GM23248 (cell line): ENCODE results near the gene RHBDL3. TPM values are rescaled to one million over a fixed set of nuclear protein-coding genes. Genes with fewer than 3 reads are reported as not detected.

Experiments used
- DNase-seq: peaks from one replicate; pipeline ENCODE4 v3.0.0-alpha.2; 2015
- H2AFZ ChIP-seq: fragments of 200-600 bp; sonication (generic); 2 replicates; pipeline ENCODE4 v1.6.1; 2016; ENCODE audit warnings: antibody characterized with exemption
- H3F3A ChIP-seq: fragments of 200-600 bp; sonication (generic); 2 replicates; pipeline ENCODE4 v1.6.1; 2016; ENCODE audit warnings: mild to moderate bottlenecking, antibody characterized with exemption, mixed run types; ENCODE audit not compliant: insufficient read depth
- H3K27ac ChIP-seq: fragments of 200-600 bp; sonication (generic); 2 replicates; pipeline ENCODE4 v1.5.1; 2016; ENCODE audit warnings: mild to moderate bottlenecking
- H3K27me3 ChIP-seq: fragments of 200-600 bp; sonication (generic); replicated peaks from 2 replicates; pipeline ENCODE4 v1.6.1; 2016; ENCODE audit warnings: mild to moderate bottlenecking; ENCODE audit not compliant: insufficient read depth
- H3K36me3 ChIP-seq: fragments of 200-600 bp; sonication (generic); 2 replicates; pipeline ENCODE4 v1.6.1; 2016; ENCODE audit warnings: low read depth, mild to moderate bottlenecking
- H3K4me1 ChIP-seq: fragments of 200-600 bp; sonication (generic); 2 replicates; pipeline ENCODE4 v1.6.1; 2016; ENCODE audit warnings: mild to moderate bottlenecking; ENCODE audit not compliant: insufficient read depth
- H3K4me2 ChIP-seq: fragments of 200-600 bp; sonication (generic); one replicate; pipeline ENCODE4 v1.6.1; 2016; ENCODE audit warnings: mild to moderate bottlenecking; ENCODE audit not compliant: unreplicated experiment
- H3K4me3 ChIP-seq: fragments of 200-600 bp; sonication (generic); 2 replicates; pipeline ENCODE4 v1.5.1; 2016; ENCODE audit warnings: mild to moderate bottlenecking
- H3K79me2 ChIP-seq: fragments of 200-600 bp; sonication (generic); 2 replicates; pipeline ENCODE4 v1.6.1; 2016; ENCODE audit warnings: mild to moderate bottlenecking; ENCODE audit not compliant: insufficient read depth
- H3K9ac ChIP-seq: fragments of 200-600 bp; sonication (generic); 2 replicates; pipeline ENCODE4 v1.6.1; 2016; ENCODE audit warnings: mild to moderate bottlenecking
- H3K9me2 ChIP-seq: fragments of 200-600 bp; sonication (generic); 2 replicates; pipeline ENCODE4 v1.6.1; 2016; ENCODE audit warnings: mixed run types, mild to moderate bottlenecking, moderate library complexity; ENCODE audit not compliant: insufficient read depth
- H3K9me3 ChIP-seq: fragments of 200-600 bp; sonication (generic); one replicate; pipeline ENCODE4 v1.6.1; 2017; ENCODE audit warnings: low read depth
- H4K20me1 ChIP-seq: fragments of 200-600 bp; sonication (generic); 2 replicates; pipeline ENCODE4 v1.6.0; 2016; ENCODE audit not compliant: insufficient read depth
- EZH2 ChIP-seq: fragments of 200-600 bp; sonication (generic); IDR thresholded peaks from 2 replicates; pipeline ENCODE4 v1.6.1; 2018; ENCODE audit warnings: antibody characterized with exemption, mild to moderate bottlenecking; ENCODE audit not compliant: insufficient read depth, poor library complexity, severe bottlenecking
- EZH2phosphoT487 ChIP-seq: fragments of 200-600 bp; sonication (generic); IDR thresholded peaks from 2 replicates; pipeline ENCODE4 v1.6.1; 2018; ENCODE audit warnings: antibody characterized with exemption, moderate library complexity, mild to moderate bottlenecking, low read depth; ENCODE audit not compliant: insufficient read depth
- WGBS, 2 experiments: methylation state at CpG; one replicate each; pipeline ENCODE4 v1.1.6; 2015 to 2017; ENCODE audit warnings: low lambda C conversion rate in 2 of 2, low coverage in 1 of 2; ENCODE audit errors: missing lambda C conversion rate in 2 of 2; 5-methylcytosine and 5-hydroxymethylcytosine counted together
- in situ Hi-C: fragments of 300-500 bp; cut with MboI; formaldehyde crosslinking; loops from 2 replicates; pipeline ENCODE4 v1.15.0; 2020
- polyA plus RNA-seq: library from polyadenylated mRNA; unstranded; fragments of >200 nt; fragmentation: Nextera tagmentation; extraction: Ambion mirVana; gene quantifications from 2 replicates; pipeline ENCODE4 v1.2.1, GENCODE V29; 2016
- total RNA-seq: library from RNA; depleted of rRNA; stranded (reverse); fragments of >200 nt; shearing (Covaris generic); gene quantifications from 2 replicates; pipeline ENCODE4 v1.2.3, GENCODE V29; 2014

The RHBDL3 gene
- total and polyA plus RNA-seq, 2 experiments from 2014 or later: 0.09 to 0.11 TPM

GRCh38 chr17:32341141-32341856, 75.7 kb downstream of the RHBDL3 start:
- H3F3A ChIP-seq: peaks cover 7% of the 10 kb centered on the region; the same call in 1 of the 2 replicates
- peaks cover 11% of the 10 kb centered on the region; the same call in 1 of the 2 replicates for H3K4me1 ChIP-seq
- peak; percentile 49 for DNase-seq
- WGBS, 2 experiments: 12 to 15% methylated on average over 5 to 13 of the region's 13 CpGs
- H3K27me3 ChIP-seq: no peaks in the 10 kb centered on the region
- H2AFZ ChIP-seq: peak overlapping the region; percentile 100
- peak overlapping the region; percentile 91 for H3K4me2 ChIP-seq
- no peaks in the 10 kb centered on the region for H4K20me1 ChIP-seq
- no peaks in the 10 kb centered on the region for H3K9me3 ChIP-seq
- in situ Hi-C loops: no loop called here
- H3K9ac ChIP-seq: peak overlapping the region; percentile 87
- TF ChIP-seq EZH2phosphoT487 (no peak), EZH2 (no peak)
- H3K9me2 ChIP-seq: no peaks in the 10 kb centered on the region
- peaks cover 16% of the 10 kb centered on the region for H3K36me3 ChIP-seq
- no peak overlapping the region for H3K27ac ChIP-seq
- H3K4me3 ChIP-seq: peak overlapping the region; percentile 81
- 0 out of 2 replicates have a peak, but pooled peaks cover 4% of the 10 kb centered on the region for H3K79me2 ChIP-seq

GRCh38 chr17:32341857-32342602, 76.4 kb downstream of the RHBDL3 start, which contains the start of gene C17orf75:
Gene C17orf75 (minus strand): TSS chr17:32342173. CDS start chr17:32342139, 34 bp downstream.
- in situ Hi-C loops: no loop called here
- whole genome bisulfite sequencing, 2 experiments: 8 to 10% methylated on average over 28 to 46 of the region's 47 CpGs
- no peak within 1 kb of the TSS for H3K27ac ChIP-seq

GRCh38 chr17:32342603-32343325, 77.1 kb downstream of the RHBDL3 start:
- in situ Hi-C loops: no loop called here
- Histone ChIP-seq H3K27ac (no peak overlapping the region), H3K4me3 (peak overlapping the region; percentile 81)

More at GRCh38 chr17:32341857-32342602, 76.4 kb downstream of the RHBDL3 start, which contains the start of gene C17orf75:
- H3K36me3 ChIP-seq: peaks cover 16% of the 10 kb centered on the region
- H3K9me3 ChIP-seq: no peaks in the 10 kb centered on the region
- no peaks in the 10 kb centered on the region for H4K20me1 ChIP-seq
- H3K4me2 ChIP-seq: peak within 1 kb of the TSS; percentile 91
- H3K4me3 ChIP-seq: peak within 1 kb of the TSS; percentile 81
- peak within 1 kb of the TSS; percentile 87 for H3K9ac ChIP-seq
- peaks cover under 1% of the 10 kb centered on the region; the same call in 1 of the 2 replicates for H3F3A ChIP-seq
- no peaks in the 10 kb centered on the region for H3K27me3 ChIP-seq
- 0 out of 2 replicates have a peak, but pooled peaks cover 4% of the 10 kb centered on the region for H3K79me2 ChIP-seq
- peak; percentile 80 for DNase-seq
- peaks cover 10% of the 10 kb centered on the region; the same call in 1 of the 2 replicates for H3K4me1 ChIP-seq
- no peaks in the 10 kb centered on the region for H3K9me2 ChIP-seq
- TF ChIP-seq EZH2 (no peak), EZH2phosphoT487 (no peak)
- H2AFZ ChIP-seq: peak within 1 kb of the TSS; percentile 100

More at GRCh38 chr17:32342603-32343325, 77.1 kb downstream of the RHBDL3 start:
- no peaks in the 10 kb centered on the region for H4K20me1 ChIP-seq
- H3K9ac ChIP-seq: peak overlapping the region; percentile 87
- H3K9me3 ChIP-seq: no peaks in the 10 kb centered on the region
- no peaks in the 10 kb centered on the region for H3K9me2 ChIP-seq
- peak overlapping the region; percentile 100 for H2AFZ ChIP-seq
- DNase-seq: no peak
- 0 out of 2 replicates have a peak, but pooled peaks cover 4% of the 10 kb centered on the region for H3K79me2 ChIP-seq
- TF ChIP-seq EZH2phosphoT487 (no peak), EZH2 (no peak)
- peak overlapping the region; percentile 91 for H3K4me2 ChIP-seq
- H3F3A ChIP-seq: no peaks in the 10 kb centered on the region
- H3K36me3 ChIP-seq: peaks cover 16% of the 10 kb centered on the region
- H3K4me1 ChIP-seq: peaks cover 10% of the 10 kb centered on the region; the same call in 1 of the 2 replicates
- no peaks in the 10 kb centered on the region for H3K27me3 ChIP-seq
- 66 to 73% methylated on average over 14 of the region's 14 CpGs for WGBS, 2 experiments
